Ovary (tissue), 3 donors: ENCODE results near the gene TMPRSS5.

Experiments used
- POLR2A ChIP-seq: fragments of 450-650 bp; IDR thresholded peaks from one replicate; pipeline ENCODE4 v1.6.1; 2017; ENCODE audit warnings: antibody characterized with exemption, mild to moderate bottlenecking, moderate library complexity
- TF ChIP-seq, protein P1 (sequence below), 3 donors: fragments of 450-650 bp in 2 of 3; fragments of 200-600 bp in 1 of 3; IDR thresholded peaks; one replicate each; pipeline versions ENCODE4 v1.5.1 to v1.8.0; 2016 to 2022; ENCODE audit warnings: antibody characterized with exemption in 3 of 3, mild to moderate bottlenecking in 1 of 3
- donor health status: DM: no; HTN: no; CAD: no.

DNA sequence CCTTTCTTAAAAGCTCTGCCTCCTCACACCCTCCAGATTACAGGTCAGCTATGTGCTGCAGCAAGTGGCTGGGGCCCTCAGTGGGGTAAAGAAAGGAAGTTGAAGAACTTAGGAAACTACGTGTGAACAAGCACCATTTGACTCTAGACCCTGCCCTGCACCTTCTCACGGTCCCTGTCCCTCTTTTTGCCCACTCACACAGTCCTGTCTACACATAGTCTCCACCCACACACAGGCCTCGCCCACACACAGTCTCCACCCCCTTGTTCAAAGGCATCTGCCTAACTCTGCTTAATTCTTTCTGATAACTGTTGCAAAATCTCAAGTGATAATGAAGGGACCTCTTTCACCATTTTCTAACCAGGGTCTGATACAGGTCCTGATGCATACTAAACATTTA, 59.0 kb downstream of the TMPRSS5 start:
- TF ChIP-seq POLR2A, result no peak
- TF ChIP-seq, protein P1, sequence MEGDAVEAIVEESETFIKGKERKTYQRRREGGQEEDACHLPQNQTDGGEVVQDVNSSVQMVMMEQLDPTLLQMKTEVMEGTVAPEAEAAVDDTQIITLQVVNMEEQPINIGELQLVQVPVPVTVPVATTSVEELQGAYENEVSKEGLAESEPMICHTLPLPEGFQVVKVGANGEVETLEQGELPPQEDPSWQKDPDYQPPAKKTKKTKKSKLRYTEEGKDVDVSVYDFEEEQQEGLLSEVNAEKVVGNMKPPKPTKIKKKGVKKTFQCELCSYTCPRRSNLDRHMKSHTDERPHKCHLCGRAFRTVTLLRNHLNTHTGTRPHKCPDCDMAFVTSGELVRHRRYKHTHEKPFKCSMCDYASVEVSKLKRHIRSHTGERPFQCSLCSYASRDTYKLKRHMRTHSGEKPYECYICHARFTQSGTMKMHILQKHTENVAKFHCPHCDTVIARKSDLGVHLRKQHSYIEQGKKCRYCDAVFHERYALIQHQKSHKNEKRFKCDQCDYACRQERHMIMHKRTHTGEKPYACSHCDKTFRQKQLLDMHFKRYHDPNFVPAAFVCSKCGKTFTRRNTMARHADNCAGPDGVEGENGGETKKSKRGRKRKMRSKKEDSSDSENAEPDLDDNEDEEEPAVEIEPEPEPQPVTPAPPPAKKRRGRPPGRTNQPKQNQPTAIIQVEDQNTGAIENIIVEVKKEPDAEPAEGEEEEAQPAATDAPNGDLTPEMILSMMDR (IDR thresholded peaks at IDR 0.05), result no peak
